HG02852 (cell line): ENCODE measurements around the gene EFCAB7.

ENCODE experiments used
- ATAC-seq: cut with Tn5 transposase; IDR thresholded peaks from one replicate; pipeline ENCODE4 v1.9.1; 2021; ENCODE audit warnings: mild to moderate bottlenecking, moderate library complexity; ENCODE audit not compliant: unreplicated experiment

EFCAB7 gene

GRCh38 chr1:63522891-63523728, at the start of gene EFCAB7, which contains the start of gene ITGB3BP:
TSS of gene EFCAB7 (plus strand) at chr1:63523525. CDS start at chr1:63525573, 2,048 bp downstream.
TSS of gene ITGB3BP (minus strand) at chr1:63523225. CDS start at chr1:63523133, 92 bp downstream.
- peak; percentile 86 for ATAC-seq

GRCh38 chr1:63475761-63476160, 47.6 kb upstream of the EFCAB7 start:
- ATAC-seq, result no peak

GRCh38 chr1:63480057-63480456, 43.3 kb upstream of the EFCAB7 start:
- ATAC-seq, result no peak

GRCh38 chr1:63486629-63487028, 36.7 kb upstream of the EFCAB7 start:
- ATAC-seq, result no peak

DNA sequence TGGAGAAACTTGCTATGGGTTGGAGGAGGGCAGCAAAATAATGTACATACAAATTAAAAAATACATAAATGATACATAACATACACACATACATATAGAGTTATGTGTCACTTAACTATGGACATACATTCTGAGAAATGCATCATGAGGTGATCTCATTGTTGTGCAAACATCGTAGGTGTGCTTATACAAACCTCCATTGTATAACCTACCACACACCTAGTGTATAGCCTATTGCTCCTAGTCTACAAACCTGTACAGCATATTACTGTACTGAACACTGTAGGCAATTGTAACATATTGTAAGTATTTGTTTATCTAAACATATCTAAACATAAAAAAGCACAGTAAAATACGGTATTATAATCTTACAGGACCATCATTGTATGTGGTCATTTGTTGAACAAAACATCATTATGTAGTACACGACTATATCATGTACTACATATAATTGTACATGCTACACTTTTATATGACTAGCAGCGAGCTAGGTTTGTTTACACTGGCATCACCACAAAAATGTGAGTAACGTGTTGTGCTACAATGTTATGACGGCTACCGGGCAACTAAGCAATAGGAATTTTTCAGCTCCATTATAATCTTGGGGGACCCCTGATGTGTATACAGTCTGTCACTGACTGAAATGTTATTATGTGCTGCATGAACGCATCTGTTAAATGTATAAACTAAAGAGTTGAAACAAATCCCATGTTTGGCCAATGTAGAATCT, 35.8 kb upstream of the EFCAB7 start:
- ATAC-seq, result no peak

- ATAC-seq, result no peak
Measured at GRCh38 chr1:63497577-63497976, 25.7 kb upstream of the EFCAB7 start.

DNA sequence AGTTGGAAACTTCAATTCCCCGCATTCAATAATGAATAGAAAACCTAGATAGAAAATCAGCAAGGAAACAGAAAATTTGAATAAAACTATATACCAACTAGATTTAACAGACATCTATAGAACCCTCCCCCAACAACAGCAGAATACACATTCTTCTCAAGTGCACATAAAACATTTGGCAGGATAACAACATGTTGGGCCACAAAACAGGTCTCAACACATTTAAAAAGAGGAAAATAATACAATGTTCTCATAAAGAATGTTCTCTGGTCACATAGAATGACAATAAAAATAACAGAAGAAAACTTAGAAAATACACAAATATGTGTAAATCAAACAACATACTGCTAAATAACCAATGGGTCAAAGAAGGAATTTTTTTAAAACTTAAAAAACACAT, 25.2 kb upstream of the EFCAB7 start:
- no peak for ATAC-seq

DNA sequence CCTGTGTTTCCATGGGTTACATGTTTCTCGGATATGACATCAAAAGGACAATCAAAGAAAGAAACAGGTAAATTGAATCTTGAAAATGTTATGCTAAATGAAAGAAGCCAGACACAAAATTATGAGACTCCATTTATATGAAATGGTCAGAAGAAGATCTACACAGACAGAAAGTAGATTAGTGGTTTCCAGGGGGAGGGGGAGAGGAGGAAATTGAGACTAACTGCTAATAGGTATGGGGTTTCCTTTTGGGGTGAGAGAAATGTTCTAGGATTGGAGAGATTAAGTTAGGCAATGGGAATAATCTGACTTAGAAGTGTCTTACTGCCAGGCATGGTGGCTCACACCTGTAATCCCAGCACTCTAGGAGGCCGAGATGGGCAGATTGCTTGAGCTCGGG, 22.1 kb upstream of the EFCAB7 start:
- no peak for ATAC-seq

DNA sequence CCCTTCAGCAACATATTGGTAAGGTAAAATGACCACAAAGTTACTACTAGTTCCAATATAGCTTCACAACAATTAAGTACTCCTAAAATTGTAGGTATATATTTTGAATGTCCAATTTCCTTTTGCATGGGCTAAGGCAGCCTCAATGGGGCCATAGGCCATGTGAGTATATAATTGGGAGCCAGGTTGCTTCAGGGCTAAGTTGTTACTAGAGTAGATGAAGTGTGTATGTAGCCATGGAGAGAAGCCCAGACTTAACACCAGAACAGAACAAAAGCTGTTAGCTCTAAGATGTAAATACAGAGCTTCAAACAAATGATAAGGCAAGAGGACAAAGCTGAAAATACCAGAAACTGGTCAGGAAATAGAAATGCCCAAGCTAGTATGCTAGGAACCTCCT, 16.5 kb upstream of the EFCAB7 start:
- ATAC-seq, result no peak

DNA sequence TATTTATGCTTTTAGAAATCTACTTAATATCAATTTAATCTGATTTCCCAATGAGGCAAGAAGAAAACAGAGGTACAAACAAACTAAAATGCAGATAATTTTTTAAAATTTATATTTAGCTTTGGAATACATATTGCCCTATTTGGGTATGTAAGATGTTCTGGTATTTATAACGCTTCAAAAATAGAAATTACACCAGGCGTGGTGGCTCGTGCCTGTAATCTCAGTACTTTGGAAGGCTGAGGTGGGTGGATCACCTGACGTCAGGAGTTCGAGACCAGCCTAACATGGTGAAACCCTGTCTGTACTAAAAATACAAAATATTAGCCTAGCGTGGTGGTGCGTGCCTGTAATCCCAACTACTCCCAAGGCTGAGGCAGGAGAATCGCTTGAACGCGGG, 13.6 kb upstream of the EFCAB7 start:
- ATAC-seq, result no peak

DNA sequence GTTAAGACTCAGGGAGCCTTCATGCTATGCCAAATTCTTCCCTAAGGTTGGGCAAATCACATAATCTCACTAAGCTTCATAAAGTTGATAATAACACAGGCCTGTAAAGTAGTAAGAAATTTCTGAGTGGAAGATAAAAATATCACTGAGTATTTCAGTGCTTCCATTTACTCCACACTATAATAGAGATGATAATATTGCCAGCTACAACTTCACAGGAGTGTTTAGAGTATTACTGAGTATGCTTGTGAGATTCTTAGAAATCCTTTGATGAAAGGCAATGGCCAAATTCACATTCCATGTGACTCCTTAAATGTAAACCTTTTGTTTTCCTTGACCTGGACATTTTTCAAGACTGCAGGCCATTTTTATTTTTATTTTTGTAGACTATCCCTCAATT, 10.7 kb upstream of the EFCAB7 start:
- ATAC-seq, result no peak

DNA sequence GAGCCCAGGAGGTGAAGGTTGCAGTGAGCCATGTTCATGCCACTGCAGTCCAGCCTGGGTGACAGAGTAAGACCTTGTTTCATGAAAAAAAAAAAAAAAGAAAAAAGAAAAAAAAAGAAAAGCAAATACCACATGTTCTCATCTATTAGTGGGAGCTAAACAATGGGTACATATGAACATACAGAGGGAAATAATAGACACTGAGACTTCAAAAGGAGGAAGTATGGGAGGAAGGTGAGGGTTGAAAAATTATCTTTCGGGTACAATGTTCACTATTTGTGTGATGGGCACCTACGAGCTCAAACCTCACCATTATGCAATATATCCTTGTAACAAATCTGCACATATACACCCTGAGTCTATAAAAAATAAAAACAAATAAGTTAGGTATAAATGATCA, 6.7 kb upstream of the EFCAB7 start:
- ATAC-seq, result no peak

DNA sequence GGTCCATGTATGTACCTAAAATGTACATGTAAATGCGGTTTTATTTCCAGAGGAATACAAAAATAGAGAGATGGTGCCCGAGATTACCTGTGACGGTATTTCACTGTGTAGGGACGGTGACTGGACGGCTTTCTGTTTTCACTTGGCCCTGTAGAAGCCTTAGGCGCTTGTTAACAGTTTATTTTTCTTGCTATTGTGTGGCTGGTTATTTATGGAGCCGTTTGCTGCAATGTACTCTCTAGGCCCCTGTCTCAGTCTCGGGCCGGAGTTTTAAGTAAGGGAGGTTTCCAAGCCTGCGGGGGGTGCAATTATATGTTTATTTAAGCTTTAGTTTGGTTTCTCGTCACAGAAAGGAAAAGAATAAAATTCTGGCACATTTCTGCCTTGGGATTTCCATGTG, 413 bp downstream of the EFCAB7 start:
- ATAC-seq, result peak; percentile 19

- ATAC-seq, result no peak
Measured at GRCh38 chr1:63524201-63524600, 876 bp downstream of the EFCAB7 start.

DNA sequence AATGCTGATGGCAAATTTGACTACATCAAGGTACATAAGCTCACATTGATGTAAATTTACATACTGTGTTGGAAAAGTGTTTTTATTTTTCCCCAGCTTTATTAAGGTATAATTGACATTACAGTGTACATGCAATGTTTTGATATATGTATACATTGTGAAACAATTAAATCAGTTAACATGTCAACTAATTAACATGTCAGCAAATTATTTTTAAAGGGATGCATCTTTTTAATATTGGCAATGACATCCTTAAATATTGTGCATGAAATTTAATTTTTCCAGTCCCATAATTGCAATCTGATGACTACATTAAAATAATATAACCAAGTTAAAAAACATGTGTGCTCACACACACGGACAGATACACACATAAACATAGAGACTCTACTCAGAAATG, 9.4 kb downstream of the EFCAB7 start:
- ATAC-seq, result no peak

- ATAC-seq, result no peak
Measured at GRCh38 chr1:63533931-63534330, 10.6 kb downstream of the EFCAB7 start.

DNA sequence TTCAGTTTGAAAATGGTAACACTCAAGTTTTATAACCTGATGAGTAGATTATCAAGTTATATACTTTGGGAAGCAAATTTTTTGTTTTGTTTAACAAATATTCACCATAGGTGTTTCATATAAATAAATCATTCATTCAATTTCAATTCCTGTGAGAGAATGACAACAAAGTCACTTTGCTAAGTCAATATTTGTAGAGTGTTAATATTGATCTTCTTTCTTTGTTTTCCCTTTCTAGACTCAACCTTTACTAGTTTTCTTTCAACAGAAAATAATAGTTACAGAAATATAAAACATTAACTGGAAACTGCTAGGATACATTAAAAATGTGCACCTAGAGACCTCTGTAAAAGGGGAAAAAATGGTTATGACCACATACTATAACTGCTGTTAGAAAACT, 11.1 kb downstream of the EFCAB7 start:
- ATAC-seq, result no peak

GRCh38 chr1:63537006-63537405, 13.7 kb downstream of the EFCAB7 start:
- no peak for ATAC-seq

GRCh38 chr1:63537940-63538339, 14.6 kb downstream of the EFCAB7 start:
- no peak for ATAC-seq

- ATAC-seq, result no peak
Measured at GRCh38 chr1:63545780-63546179, 22.5 kb downstream of the EFCAB7 start.

GRCh38 chr1:63547621-63548294, 24.4 kb downstream of the EFCAB7 start:
- no peak for ATAC-seq

DNA sequence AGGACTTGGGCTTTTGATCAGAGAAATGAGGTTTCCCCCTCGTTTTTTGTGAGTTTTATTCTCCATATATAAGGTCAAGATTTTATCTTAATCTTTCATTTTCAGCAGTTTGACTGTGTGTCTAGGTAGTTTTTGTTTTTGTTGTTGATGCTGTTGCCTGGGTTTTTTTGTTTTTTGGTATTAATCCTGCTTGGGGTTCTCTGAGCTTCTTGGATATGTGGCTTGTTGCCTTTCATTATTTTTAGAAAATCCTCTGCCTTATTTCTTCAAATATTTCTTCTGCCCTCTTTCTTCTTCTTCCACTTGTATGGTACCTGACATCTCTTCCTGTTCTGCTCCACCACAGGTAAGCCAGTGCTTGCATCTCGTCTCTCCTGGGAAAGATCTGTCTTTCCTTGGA, 25.0 kb downstream of the EFCAB7 start:
- ATAC-seq, result no peak
